ENCODE results near the gene ACSF2. TPM values are rescaled to one million over a fixed set of nuclear protein-coding genes. Genes with fewer than 3 reads are reported as not detected.

Gene ACSF2, protein sequence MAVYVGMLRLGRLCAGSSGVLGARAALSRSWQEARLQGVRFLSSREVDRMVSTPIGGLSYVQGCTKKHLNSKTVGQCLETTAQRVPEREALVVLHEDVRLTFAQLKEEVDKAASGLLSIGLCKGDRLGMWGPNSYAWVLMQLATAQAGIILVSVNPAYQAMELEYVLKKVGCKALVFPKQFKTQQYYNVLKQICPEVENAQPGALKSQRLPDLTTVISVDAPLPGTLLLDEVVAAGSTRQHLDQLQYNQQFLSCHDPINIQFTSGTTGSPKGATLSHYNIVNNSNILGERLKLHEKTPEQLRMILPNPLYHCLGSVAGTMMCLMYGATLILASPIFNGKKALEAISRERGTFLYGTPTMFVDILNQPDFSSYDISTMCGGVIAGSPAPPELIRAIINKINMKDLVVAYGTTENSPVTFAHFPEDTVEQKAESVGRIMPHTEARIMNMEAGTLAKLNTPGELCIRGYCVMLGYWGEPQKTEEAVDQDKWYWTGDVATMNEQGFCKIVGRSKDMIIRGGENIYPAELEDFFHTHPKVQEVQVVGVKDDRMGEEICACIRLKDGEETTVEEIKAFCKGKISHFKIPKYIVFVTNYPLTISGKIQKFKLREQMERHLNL
- 20.3 and 40.5 TPM in 2 replicates for total RNA-seq

DNA sequence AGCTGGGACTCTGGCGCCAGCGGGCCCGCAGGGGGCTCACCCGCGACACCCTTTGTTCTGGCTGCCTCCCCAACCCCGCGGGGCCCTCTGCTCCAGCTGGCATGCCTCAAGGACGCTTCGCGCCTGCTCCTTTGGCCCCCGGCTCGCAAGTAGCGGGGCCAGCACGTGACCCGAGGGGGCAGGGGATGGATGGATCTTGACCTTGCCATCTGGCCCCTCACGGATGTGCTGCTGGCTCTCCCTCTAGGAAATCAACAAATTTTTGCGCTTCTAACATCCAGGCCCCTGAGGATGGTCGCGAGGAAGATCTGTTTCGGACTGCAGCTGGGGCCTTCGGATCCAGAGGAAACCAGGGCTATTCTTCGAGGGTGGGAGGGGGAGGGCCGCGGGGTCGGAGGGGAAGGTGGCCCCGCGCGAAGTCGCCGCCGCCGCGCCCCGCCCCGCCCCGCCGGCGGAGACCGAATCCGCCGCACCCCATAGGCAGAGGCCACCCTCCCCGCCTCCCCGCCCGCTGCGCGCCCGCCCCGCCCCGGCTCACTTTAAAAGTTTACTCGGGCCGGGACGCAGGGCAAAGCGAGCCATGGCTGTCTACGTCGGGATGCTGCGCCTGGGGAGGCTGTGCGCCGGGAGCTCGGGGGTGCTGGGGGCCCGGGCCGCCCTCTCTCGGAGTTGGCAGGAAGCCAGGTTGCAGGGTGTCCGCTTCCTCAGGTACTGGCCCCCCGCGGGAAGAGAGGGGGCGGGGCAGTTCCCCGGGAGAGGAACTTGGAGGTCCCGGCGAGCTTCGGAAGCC, at the start of gene ACSF2:
Gene ACSF2, plus strand, starts transcription at position 537 of the 790 bp plus-strand sequence. Its CDS starts 44 bp downstream, at position 581.

DNA sequence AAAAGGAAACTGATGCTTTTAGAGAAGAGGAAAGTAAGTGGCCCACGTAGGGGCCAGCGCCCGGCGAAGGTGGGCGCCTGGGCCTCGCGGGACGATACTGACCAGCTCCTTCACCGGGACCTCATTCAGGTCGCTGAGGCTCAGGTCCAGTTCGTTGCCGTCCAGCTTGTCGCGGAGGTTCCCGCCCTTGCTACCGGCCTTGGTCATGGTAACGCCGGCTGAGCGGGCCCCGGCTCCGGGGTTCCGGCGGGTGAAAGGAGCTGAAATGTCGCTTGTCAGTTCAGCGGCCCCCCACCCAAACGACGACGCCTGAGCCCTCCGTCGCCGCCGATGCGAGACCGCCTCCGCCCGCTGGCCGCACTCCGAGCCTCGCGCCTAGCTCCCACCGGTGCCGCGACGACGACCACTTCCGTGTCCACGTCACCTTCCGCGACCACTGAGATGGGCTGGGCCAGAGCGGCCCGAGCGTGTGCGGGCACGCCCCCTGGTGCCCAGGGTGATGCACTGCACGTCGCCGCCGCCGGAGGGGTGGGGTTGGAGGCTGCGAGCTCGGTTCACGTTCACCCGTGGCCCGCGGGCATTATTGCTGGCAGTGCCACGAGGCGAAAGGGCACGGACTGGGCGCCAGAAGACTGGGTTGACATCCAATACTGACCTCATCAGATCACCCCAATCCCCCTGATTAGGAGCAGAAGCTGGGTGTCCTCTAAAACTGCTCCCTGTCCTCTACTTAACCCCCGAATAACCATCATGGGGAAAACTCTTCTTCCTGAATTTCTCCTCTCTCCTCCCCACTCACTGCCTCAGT, 28.7 kb upstream of the ACSF2 start, which contains the start of gene LRRC59:
Gene LRRC59, minus strand, starts transcription at position 413 of the 808 bp plus-strand sequence. Its CDS starts 206 bp downstream, at position 207.

DNA sequence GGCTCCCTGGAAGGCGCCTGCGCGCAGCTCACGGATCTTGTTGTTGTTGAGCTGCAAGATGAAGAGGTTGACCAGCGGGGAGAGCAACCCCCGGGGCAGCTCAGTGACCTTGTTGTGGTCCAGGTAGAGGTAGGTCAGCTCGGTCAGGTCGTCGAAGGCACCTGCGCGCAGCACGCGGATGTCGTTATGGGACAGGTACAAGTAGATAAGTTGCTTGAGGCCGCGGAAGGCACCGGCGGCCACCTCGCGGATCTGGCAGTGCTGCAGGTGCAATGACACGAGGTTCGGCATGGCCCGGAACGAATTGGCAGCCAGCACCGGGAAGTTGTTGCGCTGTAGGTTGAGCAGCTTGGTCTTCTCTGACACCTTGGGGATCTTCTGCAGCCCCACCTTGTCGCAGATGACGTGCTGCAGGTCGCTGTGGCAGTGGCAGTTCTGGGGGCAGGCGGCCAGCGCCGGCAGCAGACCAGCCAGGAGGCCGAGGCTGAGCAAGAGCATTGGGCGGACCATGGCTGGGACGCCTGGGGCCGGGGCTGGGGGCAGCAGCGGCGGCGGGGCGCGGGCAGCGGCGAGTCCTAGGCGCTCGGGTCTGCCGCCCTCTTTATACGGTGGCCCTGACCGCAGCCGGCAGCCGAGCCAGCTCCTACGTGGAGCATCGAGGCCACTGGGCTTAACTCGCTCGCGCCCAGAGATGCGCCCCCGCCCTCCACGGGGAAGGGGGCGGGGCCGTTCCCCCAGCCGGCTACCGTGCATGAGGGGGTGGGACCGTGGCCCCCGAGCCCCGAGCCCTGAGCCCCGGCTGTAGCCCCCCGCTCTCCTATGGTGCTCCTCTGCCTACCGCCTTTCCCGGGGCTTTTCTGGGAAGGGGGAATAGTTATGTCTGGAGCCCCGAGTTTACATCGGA, 42.5 kb downstream of the ACSF2 start, which contains the start of gene CHAD:
Gene CHAD, minus strand, starts transcription at position 577 of the 904 bp plus-strand sequence. Its CDS starts 67 bp downstream, at position 510.

DNA sequence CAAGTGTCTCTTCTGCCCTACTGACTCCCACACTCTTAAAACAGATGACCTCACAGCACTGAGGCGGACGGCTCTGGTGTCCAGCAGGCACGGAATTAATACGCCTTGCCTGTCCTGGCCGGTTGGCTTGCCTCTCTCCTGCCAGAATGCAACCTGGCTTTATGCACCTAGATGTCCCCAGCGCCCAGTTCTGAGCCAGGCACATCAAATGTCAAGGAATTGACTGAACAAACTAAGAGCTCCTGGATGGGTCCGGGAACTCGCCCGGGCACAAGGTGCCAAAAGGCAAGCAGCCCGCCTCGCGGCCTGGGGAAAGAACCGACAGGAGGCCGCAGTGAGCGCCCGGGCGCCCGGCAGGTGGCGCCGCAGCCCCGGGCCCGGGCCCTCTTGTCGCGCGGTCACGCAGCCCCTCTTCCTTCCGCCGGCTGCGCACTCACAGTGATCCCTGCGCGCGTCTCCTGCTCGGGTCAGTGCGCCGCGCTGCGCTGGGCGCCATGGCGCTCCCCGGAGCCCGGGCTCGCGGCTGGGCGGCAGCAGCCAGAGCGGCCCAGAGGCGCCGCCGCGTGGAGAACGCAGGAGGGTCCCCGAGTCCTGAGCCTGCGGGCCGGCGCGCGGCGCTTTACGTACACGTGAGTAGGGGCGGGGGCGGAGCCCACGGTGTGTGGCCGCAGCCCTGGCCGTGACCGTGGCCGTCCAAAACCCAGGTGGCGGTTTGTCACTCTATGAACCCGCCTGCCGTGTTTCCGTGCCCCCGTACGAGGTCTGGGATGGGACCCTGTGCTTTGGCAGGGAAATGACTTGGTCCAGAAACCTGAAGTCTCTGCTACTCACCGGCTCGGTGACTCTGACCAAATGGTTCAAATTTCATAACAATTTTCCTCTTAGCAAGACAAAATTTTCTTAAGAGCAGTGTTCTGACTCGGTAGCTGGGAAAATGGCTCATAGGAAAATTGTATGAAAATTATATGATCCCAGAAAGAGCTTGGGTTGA, 52.7 kb downstream of the ACSF2 start, which contains the start of gene RSAD1:
Gene RSAD1, plus strand, starts transcription at position 470 of the 991 bp plus-strand sequence. Its CDS starts 25 bp downstream, at position 495.

DNA sequence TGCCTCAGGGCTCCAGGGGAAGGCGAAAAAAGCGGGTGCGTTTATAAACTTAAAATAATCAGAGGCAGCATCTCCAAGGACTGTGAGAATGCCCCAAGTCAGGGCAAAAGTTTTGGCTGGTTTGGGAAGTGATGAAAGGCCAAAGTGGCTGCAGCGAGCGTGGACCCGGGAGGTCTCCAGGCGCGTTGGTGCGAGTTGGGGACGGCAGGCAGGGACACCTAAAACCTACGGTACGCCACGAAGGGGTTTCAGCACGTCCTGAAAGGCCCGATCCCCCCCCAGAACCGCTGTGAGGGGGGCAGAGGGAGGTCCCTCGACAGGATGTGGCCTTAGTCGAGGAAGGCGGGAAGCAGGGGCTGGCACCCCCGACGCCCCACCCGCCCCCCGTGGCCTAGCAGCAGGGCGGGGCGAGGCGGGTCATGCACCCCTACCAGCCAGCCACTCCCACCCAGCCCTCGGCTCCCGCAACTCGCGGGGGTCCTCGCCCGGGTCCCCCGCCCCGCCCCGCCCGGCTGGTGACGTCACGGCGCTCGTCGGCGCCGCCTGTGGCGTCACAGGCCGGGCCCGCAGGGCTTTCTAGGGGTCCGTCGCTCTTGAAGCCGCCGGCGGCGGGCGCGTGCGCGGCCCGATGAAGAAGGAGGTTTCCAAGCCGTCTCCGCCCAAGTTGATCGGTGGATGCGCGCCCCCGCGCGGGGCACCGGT, 82.0 kb downstream of the ACSF2 start, which contains the start of gene MYCBPAP:
Gene MYCBPAP, plus strand, starts transcription at position 569 of the 702 bp plus-strand sequence. CDS start 236 bp downstream, outside the sequence.

Other genes with a start within 250 kb of the ACSF2 start
- 1,223 and 1,870 TPM in 2 replicates for gene COL1A1, start 224.6 kb upstream of the ACSF2 start, total RNA-seq
- gene TMEM92, start 151.8 kb upstream of the ACSF2 start, total RNA-seq, result under 0.01 and 0.09 TPM in 2 replicates
- 46.5 and 52.6 TPM in 2 replicates for gene XYLT2, start 80.1 kb upstream of the ACSF2 start, total RNA-seq
- gene MRPL27, start 53.0 kb upstream of the ACSF2 start, total RNA-seq, result 68.6 and 68.9 TPM in 2 replicates
- gene EME1, start 53.0 kb upstream of the ACSF2 start, total RNA-seq, result 1.3 TPM in 2 replicates
- gene LRRC59, start 28.7 kb upstream of the ACSF2 start, total RNA-seq, result 135 and 154 TPM in 2 replicates
- not detected in 2 replicates for gene CHAD, start 42.7 kb downstream of the ACSF2 start, total RNA-seq
- gene RSAD1, start 52.6 kb downstream of the ACSF2 start, total RNA-seq, result 9.8 and 16.6 TPM in 2 replicates
- 0.43 and 1.6 TPM in 2 replicates for gene MYCBPAP, start 82.2 kb downstream of the ACSF2 start, total RNA-seq
- gene EPN3, start 106.5 kb downstream of the ACSF2 start, total RNA-seq, result not detected in 2 replicates
- 56.9 and 59.6 TPM in 2 replicates for gene SPATA20, start 121.0 kb downstream of the ACSF2 start, total RNA-seq
- gene CACNA1G, start 134.5 kb downstream of the ACSF2 start, total RNA-seq, result under 0.01 and 0.37 TPM in 2 replicates
- gene ABCC3, start 208.7 kb downstream of the ACSF2 start, total RNA-seq, result 17.1 and 23.8 TPM in 2 replicates

Data from smooth muscle cell of bladder (primary cell).